Spleen (tissue), 11 donors: Measurements from ENCODE around the gene TIGD6. TPM values are rescaled to one million over a fixed set of nuclear protein-coding genes. Genes with fewer than 3 reads are reported as not detected.

Source experiments
- DNase-seq: peaks from one replicate; pipeline ENCODE4 v3.0.0-alpha.2; 2020
- H3K27ac ChIP-seq, 8 donors: fragments of 200-600 bp; sonication (generic) in 7 of 8; 1 replicate in 4 of 8; 2 replicates in 4 of 8; pipeline versions ENCODE4 v1.5.0 to v1.8.0; 2016 to 2021; ENCODE audit warnings: inconsistent platforms in 4 of 8, mild to moderate bottlenecking in 4 of 8, moderate library complexity in 1 of 8
- H3K27me3 ChIP-seq, 7 donors: fragments of 200-600 bp; sonication (generic) in 6 of 7; replicated peaks in 1 of 7; 1 replicate in 4 of 7; 2 replicates in 3 of 7; pipeline versions ENCODE4 v1.5.0 to v1.8.0; 2016 to 2021; ENCODE audit warnings: inconsistent platforms in 3 of 7, mild to moderate bottlenecking in 1 of 7
- H3K36me3 ChIP-seq, 6 donors: fragments of 200-600 bp; sonication (generic) in 5 of 6; 1 replicate in 4 of 6; 2 replicates in 2 of 6; pipeline versions ENCODE4 v1.5.0 to v1.8.0; 2016 to 2021; ENCODE audit warnings: inconsistent platforms in 2 of 6
- H3K4me1 ChIP-seq, 6 donors: fragments of 200-600 bp; sonication (generic) in 5 of 6; 1 replicate in 3 of 6; 2 replicates in 3 of 6; pipeline versions ENCODE4 v1.5.0 to v1.8.0; 2016 to 2021; ENCODE audit warnings: inconsistent platforms in 3 of 6
- H3K4me3 ChIP-seq, 8 donors: fragments of 200-600 bp; sonication (generic) in 7 of 8; 1 replicate in 4 of 8; 2 replicates in 4 of 8; pipeline versions ENCODE4 v1.5.0 to v1.8.0; 2016 to 2021; ENCODE audit warnings: inconsistent platforms in 4 of 8, mild to moderate bottlenecking in 4 of 8, moderate library complexity in 2 of 8
- H3K9me3 ChIP-seq, 8 donors: fragments of 200-600 bp; sonication (generic) in 7 of 8; 1 replicate in 4 of 8; 2 replicates in 4 of 8; pipeline versions ENCODE4 v1.5.0 to v1.8.0; 2016 to 2021; ENCODE audit warnings: inconsistent platforms in 4 of 8
- CTCF ChIP-seq, 11 experiments: fragments of 200-600 bp in 7 of 11; fragments of 450-650 bp in 4 of 11; sonication (generic) in 4 of 11; IDR thresholded peaks in 8 of 11; conservative IDR thresholded peaks in 3 of 11; 1 replicate in 7 of 11; 2 replicates in 4 of 11; pipeline versions ENCODE4 v1.4.0 to v1.8.0; 2016 to 2021; ENCODE audit warnings: antibody characterized with exemption in 11 of 11, inconsistent platforms in 4 of 11, mild to moderate bottlenecking in 1 of 11
- POLR2A ChIP-seq, 3 donors: fragments of 450-650 bp; IDR thresholded peaks; one replicate each; pipeline ENCODE4 v1.5.1; 2017; ENCODE audit warnings: antibody characterized with exemption in 3 of 3, mild to moderate bottlenecking in 1 of 3
- POLR2AphosphoS5 ChIP-seq, 3 donors: sonication (generic); formaldehyde crosslinking; IDR thresholded peaks; one replicate each; pipeline ENCODE4 v1.5.1; 2017; ENCODE audit warnings: antibody characterized with exemption in 3 of 3
- WGBS, 5 donors: extraction: QIAGEN DNeasy Blood & Tissue Kit in 3 of 5; methylation state at CpG; one replicate each; pipeline versions ENCODE4 v1.1.5 to v1.1.7; 2013 to 2018; 5-methylcytosine and 5-hydroxymethylcytosine counted together
- intact Hi-C: fragments of 100-400 bp; cut with DNase I; formaldehyde crosslinking; loops from one replicate; pipeline ENCODE4 v1.15.0; 2023; ENCODE audit warnings: low total_unique reads
- polyA plus RNA-seq, 3 donors: library from polyadenylated mRNA; stranded (reverse); fragments of 200-250 nt; gene quantifications; one replicate each; pipeline ENCODE4 v1.2.1, GENCODE V29; 2013
- total RNA-seq, 7 donors: library from RNA; depleted of rRNA in 3 of 7; stranded (reverse); fragments of >200 nt in 3 of 7; fragmentation: NEBNext Ultra II Directional in 4 of 7; extraction: Animal tissue kit (Norgen Biotek cat#: 25700) in 4 of 7; gene quantifications; one replicate each; pipeline versions ENCODE4 v1.1.0 to v1.2.1, GENCODE V29; 2016 to 2021
- donor health status: healthy with polysubstance abuse.
- donor health status: DM: no; HTN: no; CAD: no; lungs with moderate emphysema.
- donor health status: DM: no; HTN: no; CAD: no.
- donor health status: Bipolar disorder and iron deficiency.
- donor health status: healthy.
- donor health status: DM: no; HTN: no; CAD: no.
- donor health status: DM: yes; HTN: yes; CAD: no.

Gene TIGD6
- total and polyA plus RNA-seq, 10 donors, result 2.4 to 5.8 (median 3.4) TPM

GRCh38 chr5:150001660-150002486, 1.4 kb upstream of the TIGD6 start:
- intact Hi-C loops, result no loop called here
- Histone ChIP-seq H3K4me1 (peaks cover 18 to 64% (median 35%) of the 10 kb centered on the region in 6 donors), H3K9me3 (no peaks in the 10 kb centered on the region), H3K27ac (peak overlapping the region in 7 of 8 donors; percentile 87 to 95 (median 91)), H3K36me3 (peaks cover 0 to 40% (median 23%) of the 10 kb centered on the region in 6 donors), H3K27me3 (no peaks in the 10 kb centered on the region), H3K4me3 (peak overlapping the region; percentile 62 to 100 (median 90))
- no peak for DNase-seq
- TF ChIP-seq POLR2A (IDR thresholded peaks at IDR 0.05) (no peak), POLR2AphosphoS5 (IDR thresholded peaks at IDR 0.05) (peak in 1 of 3 donors; percentile 33), CTCF (IDR thresholded peaks at IDR 0.05 in 8 of 11, conservative IDR thresholded peaks at IDR 0.05 in 3 of 11) (peak; percentile 51 to 81 (median 73))
- 11 to 13% (median 12%) methylated on average over 8 of the region's 8 CpGs for WGBS, 5 donors

- H3K27ac ChIP-seq, result peak overlapping the region; percentile 70 to 95 (median 91)
These were observed 671 bp upstream of the TIGD6 start for GRCh38 chr5:150000990-150001659.

GRCh38 chr5:149999866-150000255, 593 bp downstream of the TIGD6 start:
- H3K27ac ChIP-seq, result peak overlapping the region; percentile 70 to 95 (median 91)
- no peak for DNase-seq
- peaks cover 18 to 58% (median 35%) of the 10 kb centered on the region in 6 donors for H3K4me1 ChIP-seq
- peak overlapping the region; percentile 62 to 100 (median 90) for H3K4me3 ChIP-seq
- no peaks in the 10 kb centered on the region for H3K9me3 ChIP-seq
- 22 to 31% (median 28%) methylated on average over 7 of the region's 7 CpGs for WGBS, 5 donors
- no peaks in the 10 kb centered on the region for H3K27me3 ChIP-seq
- TF ChIP-seq POLR2AphosphoS5 (IDR thresholded peaks at IDR 0.05), result no peak
- no peak for TF ChIP-seq POLR2A (IDR thresholded peaks at IDR 0.05)
- no peak for TF ChIP-seq CTCF (IDR thresholded peaks at IDR 0.05 in 8 of 11, conservative IDR thresholded peaks at IDR 0.05 in 3 of 11)
- intact Hi-C loops, result no loop called here
- H3K36me3 ChIP-seq, result peaks cover 0 to 37% (median 14%) of the 10 kb centered on the region in 6 donors

More at GRCh38 chr5:150000990-150001659, 671 bp upstream of the TIGD6 start:
- peaks cover 18 to 60% (median 35%) of the 10 kb centered on the region in 6 donors for H3K4me1 ChIP-seq
- WGBS, 5 donors, result 0 to 2% (median 0%) methylated on average over 18 to 44 of the region's 44 CpGs
- H3K4me3 ChIP-seq, result peak overlapping the region; percentile 62 to 100 (median 90)
- TF ChIP-seq POLR2AphosphoS5 (IDR thresholded peaks at IDR 0.05), result no peak
- TF ChIP-seq CTCF (IDR thresholded peaks at IDR 0.05 in 8 of 11, conservative IDR thresholded peaks at IDR 0.05 in 3 of 11), result no peak
- no peak for TF ChIP-seq POLR2A (IDR thresholded peaks at IDR 0.05)
- intact Hi-C loops, result no loop called here
- peak; percentile 93 for DNase-seq
- no peaks in the 10 kb centered on the region for H3K9me3 ChIP-seq
- H3K36me3 ChIP-seq, result peaks cover 0 to 37% (median 16%) of the 10 kb centered on the region in 6 donors
- H3K27me3 ChIP-seq, result no peaks in the 10 kb centered on the region
